Stomach (tissue), 4 donors: ENCODE results near the gene SOX6.

Experiments
- CTCF ChIP-seq, 7 experiments: fragments of 450-650 bp in 4 of 7; fragments of 200-600 bp in 3 of 7; sonication (generic) in 3 of 7; IDR thresholded peaks; one replicate each; pipeline ENCODE4 v1.5.1; 2016 to 2019; ENCODE audit warnings: antibody characterized with exemption in 7 of 7, control low read depth in 2 of 7, mild to moderate bottlenecking in 1 of 7
- POLR2AphosphoS5 ChIP-seq, 3 donors: sonication (generic); formaldehyde crosslinking; IDR thresholded peaks; one replicate each; pipeline ENCODE4 v1.6.1; 2016; ENCODE audit warnings: antibody characterized with exemption in 3 of 3

DNA sequence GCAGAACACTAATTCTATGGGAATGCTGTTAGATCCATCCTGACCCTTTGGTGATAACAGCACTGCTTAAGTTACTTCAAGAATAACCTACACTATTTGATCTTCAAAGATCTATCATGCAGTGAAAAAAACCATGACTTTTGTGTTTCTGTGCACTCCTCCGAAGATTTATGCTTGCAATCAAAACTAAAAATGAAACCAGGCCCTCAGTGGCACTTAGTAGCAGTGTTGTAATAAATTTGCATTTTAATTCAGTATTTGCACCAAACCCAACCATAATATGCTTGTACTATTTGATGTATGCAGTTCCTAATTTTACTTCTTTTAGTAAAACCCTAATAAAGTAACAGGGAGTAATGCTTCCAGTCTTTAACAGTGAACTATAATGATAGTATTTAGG lies 130.7 kb downstream of the SOX6 start:
- TF ChIP-seq CTCF (IDR thresholded peaks at IDR 0.05) (no peak), POLR2AphosphoS5 (IDR thresholded peaks at IDR 0.05) (no peak)
